ENCODE data around the gene MUL1. TPM values are rescaled to one million over a fixed set of nuclear protein-coding genes. Genes with fewer than 3 reads are reported as not detected.

MUL1 gene
- total and polyA plus RNA-seq, 4 donors = 23.6 to 34.4 (median 31.3) TPM

DNA sequence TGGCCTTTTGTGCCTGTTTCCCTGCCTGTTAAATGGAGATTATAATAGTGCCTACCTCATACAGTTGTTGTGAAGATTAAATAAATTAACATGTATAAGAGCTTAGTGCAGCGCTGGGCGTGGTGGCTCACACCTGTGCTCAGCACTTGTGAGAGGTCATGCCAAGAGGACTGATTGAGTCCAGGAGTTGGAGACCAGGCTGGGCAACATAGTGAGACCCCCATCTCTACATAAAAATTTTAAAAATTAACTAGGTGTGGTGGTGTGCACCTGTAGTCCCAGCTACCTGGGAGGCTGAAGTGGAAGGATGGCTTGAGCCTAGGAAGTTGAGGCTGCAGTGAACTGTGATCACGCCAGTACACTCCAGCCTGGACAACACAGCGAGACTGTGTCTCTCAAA, 34.1 kb downstream of the MUL1 start:
- DNase-seq (ENCODE audit: low read depth in 4 of 6, low spot score in 6 of 6) = no peak
- Histone ChIP-seq H3K27ac (ENCODE audit: low read depth, low read length) (no peak overlapping the region), H3K27me3 (ENCODE audit: control insufficient read depth, insufficient read depth, low read length) (peaks cover 2% of the 10 kb centered on the region), H3K4me1 (ENCODE audit: control insufficient read depth, insufficient read depth, low read length) (peaks cover 30% of the 10 kb centered on the region), H3K4me3 (ENCODE audit: low read depth, low read length) (no peak overlapping the region), H3K36me3 (ENCODE audit: control insufficient read depth, insufficient read depth, low read length) (no peaks in the 10 kb centered on the region), H3K9me3 (ENCODE audit: control insufficient read depth, insufficient read depth, low read length) (no peaks in the 10 kb centered on the region)
- no CpG with 5 or more reads among the region's 4 CpGs for WGBS (ENCODE audit: insufficient coverage)

DNA sequence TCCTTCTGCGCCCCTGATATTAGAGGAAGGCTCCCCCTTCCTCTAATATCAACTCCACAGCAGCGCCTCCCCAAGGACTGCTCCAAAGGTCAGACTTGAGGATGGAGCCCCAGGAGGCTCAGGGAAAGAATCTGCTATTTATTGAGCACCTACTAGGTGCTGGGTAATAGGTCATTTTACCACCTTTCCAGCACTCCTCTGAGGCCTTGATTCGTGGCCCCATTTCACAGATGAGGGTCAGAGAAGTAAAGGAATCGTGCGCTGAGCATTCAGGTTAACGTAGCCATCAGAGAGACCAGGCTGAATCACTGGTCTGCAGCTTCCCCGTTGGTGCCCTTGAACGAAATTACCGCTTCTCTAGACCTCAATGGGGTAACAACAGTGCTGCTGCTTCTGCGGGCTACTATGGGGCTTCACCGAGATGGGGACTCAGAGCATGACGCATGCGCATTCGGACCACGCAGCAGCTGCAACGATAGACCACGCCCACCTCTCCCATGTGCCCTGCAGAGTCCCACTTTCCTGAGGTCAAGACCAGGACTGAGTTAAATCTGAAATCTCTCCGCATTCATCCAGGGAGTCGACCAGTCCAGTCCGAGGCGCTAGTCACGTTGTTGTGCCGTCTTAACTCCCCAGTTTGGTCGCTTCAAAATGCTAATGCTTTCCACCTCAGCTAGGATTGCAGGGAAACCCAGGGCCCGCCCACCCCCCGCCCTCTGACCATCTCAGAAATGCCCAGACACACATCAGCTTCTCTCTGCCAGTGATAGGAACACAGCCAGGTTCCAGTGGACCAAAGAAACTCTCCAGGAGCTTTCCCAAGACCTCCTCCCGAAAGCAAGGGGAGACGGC, 34.9 kb downstream of the MUL1 start:
- 23% methylated on average over 23 of the region's 28 CpGs for WGBS (ENCODE audit: insufficient coverage)
- peaks cover 28% of the 10 kb centered on the region for H3K4me1 ChIP-seq (ENCODE audit: control insufficient read depth, insufficient read depth, low read length)

DNA sequence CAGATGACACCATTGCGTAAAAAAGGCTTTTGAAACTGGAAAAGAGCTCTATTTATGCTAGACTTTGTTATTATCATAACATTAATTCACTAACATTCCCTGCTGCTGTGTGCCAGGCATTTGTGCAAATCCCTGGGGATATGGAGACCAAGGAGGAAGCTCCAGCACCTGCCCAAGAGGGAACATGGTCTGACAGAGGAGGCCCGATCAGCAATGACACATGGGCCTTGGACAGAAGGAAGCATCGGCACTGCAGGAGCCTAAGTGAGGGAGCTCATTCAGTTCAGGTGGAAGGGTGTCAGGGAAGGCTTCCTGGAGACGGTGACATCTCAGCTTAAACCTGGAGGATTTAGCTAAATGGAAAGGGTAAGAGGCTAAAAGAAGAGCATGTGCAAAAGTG, 35.8 kb downstream of the MUL1 start:
- H3K27ac ChIP-seq (ENCODE audit: low read depth, low read length) = no peak overlapping the region
- WGBS (ENCODE audit: insufficient coverage) = 93% methylated on average over 3 of the region's 4 CpGs
- H3K9me3 ChIP-seq (ENCODE audit: control insufficient read depth, insufficient read depth, low read length) = no peaks in the 10 kb centered on the region
- peaks cover 2% of the 10 kb centered on the region for H3K27me3 ChIP-seq (ENCODE audit: control insufficient read depth, insufficient read depth, low read length)
- H3K4me1 ChIP-seq (ENCODE audit: control insufficient read depth, insufficient read depth, low read length) = peaks cover 21% of the 10 kb centered on the region
- H3K4me3 ChIP-seq (ENCODE audit: low read depth, low read length) = no peak overlapping the region
- no peaks in the 10 kb centered on the region for H3K36me3 ChIP-seq (ENCODE audit: control insufficient read depth, insufficient read depth, low read length)
- DNase-seq (ENCODE audit: low read depth in 4 of 6, low spot score in 6 of 6) = no peak

More for the DNA sequence above, 34.9 kb downstream of the MUL1 start:
- Histone ChIP-seq H3K27me3 (ENCODE audit: control insufficient read depth, insufficient read depth, low read length) (peaks cover 2% of the 10 kb centered on the region), H3K27ac (ENCODE audit: low read depth, low read length) (no peak overlapping the region), H3K36me3 (ENCODE audit: control insufficient read depth, insufficient read depth, low read length) (no peaks in the 10 kb centered on the region), H3K9me3 (ENCODE audit: control insufficient read depth, insufficient read depth, low read length) (no peaks in the 10 kb centered on the region), H3K4me3 (ENCODE audit: low read depth, low read length) (no peak overlapping the region)
- DNase-seq (ENCODE audit: low read depth in 4 of 6, low spot score in 6 of 6) = peak in 2 of 6 donors; percentile 85 to 95

DNA sequence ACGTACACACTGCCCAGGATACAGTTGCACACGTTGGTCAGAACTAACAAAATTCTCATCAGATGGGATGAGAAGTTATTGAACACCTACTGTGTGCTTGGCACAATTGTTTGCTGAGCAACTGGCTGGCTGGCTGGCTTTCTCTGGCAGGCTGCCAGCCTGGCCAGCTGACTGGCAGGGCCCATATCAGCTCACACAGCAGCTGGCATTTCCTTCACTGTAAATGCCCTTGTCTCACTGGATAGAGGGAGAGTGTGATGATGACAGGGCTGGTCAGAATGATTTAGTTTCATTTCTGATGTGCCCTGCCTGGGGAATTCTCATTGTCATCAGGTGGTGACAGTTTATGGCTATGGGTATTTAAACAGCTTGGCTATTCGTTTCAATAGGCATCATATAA, 37.8 kb downstream of the MUL1 start:
- 71% methylated on average over 1 of the region's 3 CpGs for WGBS (ENCODE audit: insufficient coverage)
- Histone ChIP-seq H3K27ac (ENCODE audit: low read depth, low read length) (no peak overlapping the region), H3K4me1 (ENCODE audit: control insufficient read depth, insufficient read depth, low read length) (peaks cover 9% of the 10 kb centered on the region), H3K4me3 (ENCODE audit: low read depth, low read length) (no peak overlapping the region), H3K36me3 (ENCODE audit: control insufficient read depth, insufficient read depth, low read length) (no peaks in the 10 kb centered on the region), H3K9me3 (ENCODE audit: control insufficient read depth, insufficient read depth, low read length) (no peaks in the 10 kb centered on the region), H3K27me3 (ENCODE audit: control insufficient read depth, insufficient read depth, low read length) (no peaks in the 10 kb centered on the region)
- peak in 2 of 6 donors; percentile 67 to 72 for DNase-seq (ENCODE audit: low read depth in 4 of 6, low spot score in 6 of 6)

DNA sequence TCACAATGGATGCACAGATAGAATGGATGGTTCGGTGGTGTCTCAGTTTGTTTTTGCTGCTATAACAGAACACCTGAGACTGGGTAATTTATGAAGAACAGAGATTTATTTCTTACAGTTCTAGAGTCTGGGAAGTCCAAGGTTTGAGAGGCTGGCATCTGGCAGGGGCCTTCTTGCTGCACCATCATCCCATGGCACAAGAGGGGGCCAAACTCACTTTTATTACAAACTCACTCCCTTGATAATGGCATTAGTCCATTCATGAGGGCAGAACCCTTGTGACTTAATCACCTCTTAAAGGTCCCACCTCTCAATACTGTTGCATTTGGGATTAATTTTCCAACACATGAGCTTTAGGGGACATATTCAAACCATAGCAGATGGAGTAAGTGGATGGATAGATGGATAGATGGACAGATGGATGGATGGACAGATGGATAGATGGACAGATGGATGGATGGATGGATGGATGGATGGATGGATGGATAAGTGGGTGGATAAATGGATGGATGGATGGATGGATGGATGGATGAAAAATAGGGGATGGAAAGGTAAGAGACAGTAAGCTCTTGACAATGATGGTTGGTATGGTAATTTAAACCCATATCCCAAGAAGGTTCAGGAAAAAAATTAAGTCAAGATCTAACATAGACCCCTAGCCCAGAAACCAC, 38.4 kb downstream of the MUL1 start:
- no peaks in the 10 kb centered on the region for H3K27me3 ChIP-seq (ENCODE audit: control insufficient read depth, insufficient read depth, low read length)
- peaks cover 10% of the 10 kb centered on the region for H3K4me1 ChIP-seq (ENCODE audit: control insufficient read depth, insufficient read depth, low read length)
- H3K36me3 ChIP-seq (ENCODE audit: control insufficient read depth, insufficient read depth, low read length) = no peaks in the 10 kb centered on the region
- H3K27ac ChIP-seq (ENCODE audit: low read depth, low read length) = no peak overlapping the region
- whole genome bisulfite sequencing (ENCODE audit: insufficient coverage) = 100% methylated on average over 1 of the region's 1 CpG
- H3K9me3 ChIP-seq (ENCODE audit: control insufficient read depth, insufficient read depth, low read length) = no peaks in the 10 kb centered on the region
- no peak overlapping the region for H3K4me3 ChIP-seq (ENCODE audit: low read depth, low read length)
- DNase-seq (ENCODE audit: low read depth in 4 of 6, low spot score in 6 of 6) = no peak

DNA sequence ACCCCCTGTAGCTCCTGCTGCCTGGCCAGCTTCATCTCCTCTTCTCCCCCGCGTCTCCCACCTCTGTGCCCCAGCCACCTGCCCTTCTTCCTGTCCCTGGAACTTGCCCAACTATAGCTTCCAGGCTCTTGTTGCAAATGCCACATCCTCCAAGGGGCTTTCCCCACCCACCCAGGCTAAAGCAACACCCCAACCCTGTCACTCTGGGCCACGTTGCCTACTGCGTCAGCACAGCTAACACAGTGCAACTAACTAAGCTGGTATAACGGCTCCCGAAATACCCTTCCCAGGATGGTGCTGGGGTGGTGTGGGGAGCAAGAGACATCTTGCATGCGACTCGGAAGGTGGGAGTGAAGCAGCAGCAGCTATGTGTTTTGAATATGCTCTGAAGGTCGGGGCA, 41.7 kb downstream of the MUL1 start:
- WGBS (ENCODE audit: insufficient coverage) = 78% methylated on average over 7 of the region's 9 CpGs
- H3K27ac ChIP-seq (ENCODE audit: low read depth, low read length) = no peak overlapping the region
- DNase-seq (ENCODE audit: low read depth in 4 of 6, low spot score in 6 of 6) = no peak
- H3K4me1 ChIP-seq (ENCODE audit: control insufficient read depth, insufficient read depth, low read length) = peaks cover 3% of the 10 kb centered on the region
- no peak overlapping the region for H3K4me3 ChIP-seq (ENCODE audit: low read depth, low read length)
- H3K36me3 ChIP-seq (ENCODE audit: control insufficient read depth, insufficient read depth, low read length) = no peaks in the 10 kb centered on the region
- H3K9me3 ChIP-seq (ENCODE audit: control insufficient read depth, insufficient read depth, low read length) = no peaks in the 10 kb centered on the region
- no peaks in the 10 kb centered on the region for H3K27me3 ChIP-seq (ENCODE audit: control insufficient read depth, insufficient read depth, low read length)

DNA sequence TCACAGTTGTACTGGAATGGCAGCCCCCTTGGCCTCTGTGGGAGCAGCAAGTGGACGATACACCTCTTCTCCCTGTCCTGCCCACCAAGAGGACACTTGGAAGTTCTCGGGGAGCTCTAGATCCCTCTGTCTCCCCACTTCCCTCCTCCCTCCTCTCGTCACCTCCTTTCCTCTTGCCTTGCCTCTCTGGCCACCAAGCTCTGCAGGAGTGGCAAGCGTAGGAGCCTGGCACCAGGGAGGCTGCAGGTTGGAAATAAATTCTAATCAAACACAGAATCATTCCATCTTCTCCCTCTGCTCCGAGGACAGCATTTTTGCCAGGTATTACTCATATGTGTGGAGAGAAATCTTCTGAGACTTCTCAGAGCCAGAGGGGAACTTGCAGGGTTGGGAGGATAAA, 42.8 kb downstream of the MUL1 start:
- Histone ChIP-seq H3K27me3 (ENCODE audit: control insufficient read depth, insufficient read depth, low read length) (no peaks in the 10 kb centered on the region), H3K27ac (ENCODE audit: low read depth, low read length) (no peak overlapping the region), H3K4me3 (ENCODE audit: low read depth, low read length) (no peak overlapping the region), H3K36me3 (ENCODE audit: control insufficient read depth, insufficient read depth, low read length) (no peaks in the 10 kb centered on the region), H3K9me3 (ENCODE audit: control insufficient read depth, insufficient read depth, low read length) (no peaks in the 10 kb centered on the region), H3K4me1 (ENCODE audit: control insufficient read depth, insufficient read depth, low read length) (peaks cover 3% of the 10 kb centered on the region)
- WGBS (ENCODE audit: insufficient coverage) = 89% methylated on average over 2 of the region's 5 CpGs
- no peak for DNase-seq (ENCODE audit: low read depth in 4 of 6, low spot score in 6 of 6)

DNA sequence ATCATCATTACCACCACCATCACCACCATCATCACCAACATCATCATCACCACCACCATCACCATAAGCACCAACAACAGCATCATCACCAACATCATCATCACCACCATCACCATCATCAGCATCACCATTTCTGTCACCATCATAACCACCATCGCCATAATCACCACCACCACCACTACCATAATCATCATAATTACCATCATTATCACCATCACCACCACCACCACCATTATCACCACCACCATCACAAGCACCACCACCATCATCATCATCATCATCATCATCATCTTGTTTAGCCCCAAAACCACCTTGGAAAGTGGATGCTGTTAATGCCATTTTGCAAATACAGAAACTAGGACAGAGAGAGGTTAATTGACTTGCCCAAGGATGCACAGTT, 44.4 kb downstream of the MUL1 start:
- no peak for DNase-seq (ENCODE audit: low read depth in 4 of 6, low spot score in 6 of 6)
- WGBS (ENCODE audit: insufficient coverage) = 100% methylated on average over 1 of the region's 1 CpG
- H3K9me3 ChIP-seq (ENCODE audit: control insufficient read depth, insufficient read depth, low read length) = no peaks in the 10 kb centered on the region
- no peaks in the 10 kb centered on the region for H3K27me3 ChIP-seq (ENCODE audit: control insufficient read depth, insufficient read depth, low read length)
- H3K27ac ChIP-seq (ENCODE audit: low read depth, low read length) = no peak overlapping the region
- H3K36me3 ChIP-seq (ENCODE audit: control insufficient read depth, insufficient read depth, low read length) = no peaks in the 10 kb centered on the region
- H3K4me1 ChIP-seq (ENCODE audit: control insufficient read depth, insufficient read depth, low read length) = peaks cover 3% of the 10 kb centered on the region
- H3K4me3 ChIP-seq (ENCODE audit: low read depth, low read length) = no peak overlapping the region

DNA sequence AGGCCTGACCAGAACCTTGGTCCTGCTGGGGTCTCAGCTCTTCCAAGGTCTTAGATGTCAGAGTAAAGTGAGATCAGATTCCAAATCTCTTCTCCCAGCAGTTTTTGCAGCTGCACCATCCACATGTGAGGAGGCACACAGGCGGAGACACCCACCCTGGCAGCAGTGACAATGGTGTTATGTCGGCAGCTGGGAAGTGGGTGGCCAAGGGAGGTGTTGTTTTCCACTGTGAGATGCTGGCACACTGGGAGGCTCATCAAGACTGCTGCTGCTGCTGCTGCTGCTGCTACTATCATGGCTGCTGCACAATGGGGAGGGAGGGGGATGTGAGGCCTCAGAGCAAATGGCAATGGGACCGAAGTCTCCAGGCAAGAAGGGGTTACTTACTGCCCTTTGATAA, 45.6 kb downstream of the MUL1 start:
- H3K36me3 ChIP-seq (ENCODE audit: control insufficient read depth, insufficient read depth, low read length) = no peaks in the 10 kb centered on the region
- H3K9me3 ChIP-seq (ENCODE audit: control insufficient read depth, insufficient read depth, low read length) = no peaks in the 10 kb centered on the region
- WGBS (ENCODE audit: insufficient coverage) = 69% methylated on average over 2 of the region's 3 CpGs
- no peaks in the 10 kb centered on the region for H3K27me3 ChIP-seq (ENCODE audit: control insufficient read depth, insufficient read depth, low read length)
- no peak overlapping the region for H3K4me3 ChIP-seq (ENCODE audit: low read depth, low read length)
- DNase-seq (ENCODE audit: low read depth in 4 of 6, low spot score in 6 of 6) = no peak
- peaks cover 3% of the 10 kb centered on the region for H3K4me1 ChIP-seq (ENCODE audit: control insufficient read depth, insufficient read depth, low read length)
- no peak overlapping the region for H3K27ac ChIP-seq (ENCODE audit: low read depth, low read length)

DNA sequence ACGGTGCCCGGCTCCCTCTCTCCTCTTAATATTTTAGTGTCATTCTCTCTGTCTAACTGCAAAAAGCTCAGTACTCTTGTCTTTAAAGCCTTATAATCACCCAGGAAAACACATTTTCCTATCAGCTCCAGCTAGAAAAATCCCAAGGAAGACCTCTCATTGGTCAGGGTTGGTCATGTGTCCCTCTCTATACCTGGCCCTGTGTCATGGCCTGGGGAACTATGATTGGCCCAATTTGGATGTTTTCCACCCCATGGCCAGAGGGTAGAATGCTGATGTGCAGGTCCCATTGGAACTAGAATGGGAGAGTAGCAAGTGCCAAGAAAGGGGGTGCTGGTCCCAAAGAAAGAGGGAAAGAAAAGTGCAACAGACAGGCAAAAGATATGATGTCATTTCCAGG, 49.2 kb downstream of the MUL1 start:
- 91% methylated on average over 2 of the region's 2 CpGs for WGBS (ENCODE audit: insufficient coverage)
- H3K9me3 ChIP-seq (ENCODE audit: control insufficient read depth, insufficient read depth, low read length) = no peaks in the 10 kb centered on the region

More for the DNA sequence above, 49.2 kb downstream of the MUL1 start:
- Histone ChIP-seq H3K27me3 (ENCODE audit: control insufficient read depth, insufficient read depth, low read length) (no peaks in the 10 kb centered on the region), H3K27ac (ENCODE audit: low read depth, low read length) (no peak overlapping the region), H3K4me3 (ENCODE audit: low read depth, low read length) (no peak overlapping the region), H3K4me1 (ENCODE audit: control insufficient read depth, insufficient read depth, low read length) (no peaks in the 10 kb centered on the region), H3K36me3 (ENCODE audit: control insufficient read depth, insufficient read depth, low read length) (no peaks in the 10 kb centered on the region)
- DNase-seq (ENCODE audit: low read depth in 4 of 6, low spot score in 6 of 6) = no peak

Data from spinal cord (tissue), 10 donors.